GM12878 (cell line): ENCODE measurements around the gene NCKAP5.

ENCODE experiments used
- EGR1 ChIP-seq, 2 experiments: IDR thresholded peaks; 1 replicate in 1 of 2; 2 replicates in 1 of 2; pipeline ENCODE4 v1.6.1; 2011 to 2012; ENCODE audit warnings: low read depth in 2 of 2, low read length in 2 of 2, borderline replicate concordance in 1 of 2, mild to moderate bottlenecking in 1 of 2, moderate library complexity in 1 of 2
- FOXK2 ChIP-seq: fragments of 450-650 bp; IDR thresholded peaks from 2 replicates; pipeline ENCODE4 v1.6.1; 2017; ENCODE audit warnings: mild to moderate bottlenecking, moderate library complexity
- RAD21 ChIP-seq: IDR thresholded peaks from 2 replicates; pipeline ENCODE4 v1.6.1; 2011; ENCODE audit warnings: mild to moderate bottlenecking, low read depth, low read length, moderate library complexity; ENCODE audit not compliant: insufficient read depth
- TCF3 ChIP-seq: IDR thresholded peaks from 2 replicates; pipeline ENCODE4 v1.6.1; 2012; ENCODE audit warnings: low read depth, mild to moderate bottlenecking, low read length, borderline replicate concordance; ENCODE audit not compliant: insufficient read depth
- YY1 ChIP-seq: IDR thresholded peaks from 2 replicates; pipeline ENCODE4 v1.6.1; 2011; ENCODE audit warnings: low read depth, mild to moderate bottlenecking, low read length
- ZNF207 ChIP-seq: fragments of 450-650 bp; IDR thresholded peaks from 2 replicates; pipeline ENCODE4 v1.6.1; 2014; ENCODE audit warnings: antibody characterized with exemption, mild to moderate bottlenecking, borderline replicate concordance
- ZNF274 ChIP-seq: IDR thresholded peaks from one replicate; pipeline ENCODE4 v1.8.0; 2011; ENCODE audit not compliant: insufficient read length, insufficient read depth
- TF ChIP-seq, protein P1 (sequence below): IDR thresholded peaks from 2 replicates; pipeline ENCODE4 v1.6.1; 2012; ENCODE audit warnings: mild to moderate bottlenecking, low read depth, low read length
- TF ChIP-seq, protein P2 (sequence below), 3 experiments: IDR thresholded peaks in 2 of 3; conservative IDR thresholded peaks in 1 of 3; 2 replicates each; pipeline ENCODE4 v1.5.1; 2011; ENCODE audit warnings: low read depth in 3 of 3, low read length in 3 of 3, mild to moderate bottlenecking in 3 of 3, control low read depth in 2 of 3, moderate library complexity in 2 of 3, inconsistent platforms in 1 of 3, mixed read lengths in 1 of 3; ENCODE audit not compliant: control insufficient read depth in 2 of 3, insufficient read depth in 1 of 3; ENCODE audit errors: extremely low read depth in 1 of 3

DNA sequence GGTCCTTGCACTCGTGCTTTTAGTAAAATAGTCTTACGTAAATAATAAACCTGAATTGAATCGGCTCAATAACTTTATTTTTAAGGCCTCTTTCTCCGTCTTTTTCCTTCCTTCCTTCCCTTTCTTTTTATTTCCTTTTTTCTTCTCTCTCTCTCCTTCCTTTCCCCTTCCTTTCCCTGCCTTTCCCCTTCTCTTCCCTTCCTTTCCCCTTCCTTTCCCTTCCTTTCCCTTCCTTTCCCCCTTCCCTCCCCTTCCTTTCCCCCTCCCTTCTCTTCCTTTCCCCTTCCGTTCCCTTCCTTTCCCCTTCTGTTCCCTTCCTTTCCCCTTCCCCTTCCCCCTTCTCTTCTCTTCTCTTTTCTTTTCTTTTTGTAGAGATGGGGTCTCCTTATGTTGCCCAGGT is 121.0 kb downstream of the NCKAP5 start:
- no peak for TF ChIP-seq FOXK2
- TF ChIP-seq TCF3 = no peak
- TF ChIP-seq, protein P1, sequence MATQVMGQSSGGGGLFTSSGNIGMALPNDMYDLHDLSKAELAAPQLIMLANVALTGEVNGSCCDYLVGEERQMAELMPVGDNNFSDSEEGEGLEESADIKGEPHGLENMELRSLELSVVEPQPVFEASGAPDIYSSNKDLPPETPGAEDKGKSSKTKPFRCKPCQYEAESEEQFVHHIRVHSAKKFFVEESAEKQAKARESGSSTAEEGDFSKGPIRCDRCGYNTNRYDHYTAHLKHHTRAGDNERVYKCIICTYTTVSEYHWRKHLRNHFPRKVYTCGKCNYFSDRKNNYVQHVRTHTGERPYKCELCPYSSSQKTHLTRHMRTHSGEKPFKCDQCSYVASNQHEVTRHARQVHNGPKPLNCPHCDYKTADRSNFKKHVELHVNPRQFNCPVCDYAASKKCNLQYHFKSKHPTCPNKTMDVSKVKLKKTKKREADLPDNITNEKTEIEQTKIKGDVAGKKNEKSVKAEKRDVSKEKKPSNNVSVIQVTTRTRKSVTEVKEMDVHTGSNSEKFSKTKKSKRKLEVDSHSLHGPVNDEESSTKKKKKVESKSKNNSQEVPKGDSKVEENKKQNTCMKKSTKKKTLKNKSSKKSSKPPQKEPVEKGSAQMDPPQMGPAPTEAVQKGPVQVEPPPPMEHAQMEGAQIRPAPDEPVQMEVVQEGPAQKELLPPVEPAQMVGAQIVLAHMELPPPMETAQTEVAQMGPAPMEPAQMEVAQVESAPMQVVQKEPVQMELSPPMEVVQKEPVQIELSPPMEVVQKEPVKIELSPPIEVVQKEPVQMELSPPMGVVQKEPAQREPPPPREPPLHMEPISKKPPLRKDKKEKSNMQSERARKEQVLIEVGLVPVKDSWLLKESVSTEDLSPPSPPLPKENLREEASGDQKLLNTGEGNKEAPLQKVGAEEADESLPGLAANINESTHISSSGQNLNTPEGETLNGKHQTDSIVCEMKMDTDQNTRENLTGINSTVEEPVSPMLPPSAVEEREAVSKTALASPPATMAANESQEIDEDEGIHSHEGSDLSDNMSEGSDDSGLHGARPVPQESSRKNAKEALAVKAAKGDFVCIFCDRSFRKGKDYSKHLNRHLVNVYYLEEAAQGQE = no peak
- TF ChIP-seq RAD21 = no peak
- no peak for TF ChIP-seq ZNF207
- TF ChIP-seq YY1 = no peak
- TF ChIP-seq, protein P2, sequence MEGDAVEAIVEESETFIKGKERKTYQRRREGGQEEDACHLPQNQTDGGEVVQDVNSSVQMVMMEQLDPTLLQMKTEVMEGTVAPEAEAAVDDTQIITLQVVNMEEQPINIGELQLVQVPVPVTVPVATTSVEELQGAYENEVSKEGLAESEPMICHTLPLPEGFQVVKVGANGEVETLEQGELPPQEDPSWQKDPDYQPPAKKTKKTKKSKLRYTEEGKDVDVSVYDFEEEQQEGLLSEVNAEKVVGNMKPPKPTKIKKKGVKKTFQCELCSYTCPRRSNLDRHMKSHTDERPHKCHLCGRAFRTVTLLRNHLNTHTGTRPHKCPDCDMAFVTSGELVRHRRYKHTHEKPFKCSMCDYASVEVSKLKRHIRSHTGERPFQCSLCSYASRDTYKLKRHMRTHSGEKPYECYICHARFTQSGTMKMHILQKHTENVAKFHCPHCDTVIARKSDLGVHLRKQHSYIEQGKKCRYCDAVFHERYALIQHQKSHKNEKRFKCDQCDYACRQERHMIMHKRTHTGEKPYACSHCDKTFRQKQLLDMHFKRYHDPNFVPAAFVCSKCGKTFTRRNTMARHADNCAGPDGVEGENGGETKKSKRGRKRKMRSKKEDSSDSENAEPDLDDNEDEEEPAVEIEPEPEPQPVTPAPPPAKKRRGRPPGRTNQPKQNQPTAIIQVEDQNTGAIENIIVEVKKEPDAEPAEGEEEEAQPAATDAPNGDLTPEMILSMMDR (IDR thresholded peaks at IDR 0.05 in 2 of 3, conservative IDR thresholded peaks at IDR 0.05 in 1 of 3; ENCODE audit: control insufficient read depth in 2 of 3, extremely low read depth in 1 of 3, insufficient read depth in 1 of 3, low read depth in 3 of 3, low read length in 3 of 3) = no peak
- TF ChIP-seq EGR1 (IDR thresholded peaks at IDR 0.05; ENCODE audit: borderline replicate concordance in 1 of 2, low read depth in 2 of 2, low read length in 2 of 2) = no peak
- TF ChIP-seq ZNF274 = no peak
